Activated CD8-positive, alpha-beta memory T cell treated with anti-CD3 and anti-CD28 coated beads for 24 hours (primary cell): ENCODE measurements around the gene SDC3.

ENCODE experiments used
- DNase-seq: peaks from one replicate; pipeline ENCODE4 v3.0.0-alpha.2; 2020

The SDC3 gene

GRCh38 chr1:30845904-30846290 is 62.7 kb downstream of the SDC3 start:
- DNase-seq: no peak

DNA sequence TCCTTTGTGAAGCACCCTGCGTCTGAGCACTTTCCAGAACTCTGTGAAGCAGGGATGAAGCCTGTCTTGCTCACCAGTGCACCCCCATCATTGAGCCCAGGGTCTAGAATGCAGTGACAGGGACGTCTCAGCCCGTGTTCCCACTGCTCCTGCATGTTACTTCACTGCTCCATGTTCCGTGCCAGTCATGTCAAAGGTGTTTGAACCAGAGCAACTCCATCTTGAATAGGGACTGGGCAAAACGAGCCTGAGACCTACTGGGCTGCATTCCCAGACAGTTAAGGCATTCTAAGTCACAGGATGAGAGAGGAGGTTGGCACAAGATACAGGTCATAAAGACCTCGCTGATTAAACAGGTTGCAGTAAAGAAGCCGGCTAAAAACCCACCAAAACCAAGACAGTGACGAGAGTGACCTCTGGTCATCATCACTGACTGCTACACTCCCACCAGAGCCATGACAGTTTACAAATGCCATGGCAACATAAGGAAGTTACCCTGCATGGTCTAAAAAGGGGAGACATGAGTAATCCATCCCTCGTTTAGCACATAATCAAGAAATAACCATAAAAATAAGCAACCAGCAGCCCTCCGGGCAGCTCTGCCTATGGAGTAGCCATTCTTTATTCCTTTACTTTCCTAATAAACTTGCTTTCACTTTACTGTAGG is 63.2 kb downstream of the SDC3 start:
- no peak for DNase-seq

GRCh38 chr1:30844631-30845030 is 63.9 kb downstream of the SDC3 start:
- DNase-seq: no peak

DNA sequence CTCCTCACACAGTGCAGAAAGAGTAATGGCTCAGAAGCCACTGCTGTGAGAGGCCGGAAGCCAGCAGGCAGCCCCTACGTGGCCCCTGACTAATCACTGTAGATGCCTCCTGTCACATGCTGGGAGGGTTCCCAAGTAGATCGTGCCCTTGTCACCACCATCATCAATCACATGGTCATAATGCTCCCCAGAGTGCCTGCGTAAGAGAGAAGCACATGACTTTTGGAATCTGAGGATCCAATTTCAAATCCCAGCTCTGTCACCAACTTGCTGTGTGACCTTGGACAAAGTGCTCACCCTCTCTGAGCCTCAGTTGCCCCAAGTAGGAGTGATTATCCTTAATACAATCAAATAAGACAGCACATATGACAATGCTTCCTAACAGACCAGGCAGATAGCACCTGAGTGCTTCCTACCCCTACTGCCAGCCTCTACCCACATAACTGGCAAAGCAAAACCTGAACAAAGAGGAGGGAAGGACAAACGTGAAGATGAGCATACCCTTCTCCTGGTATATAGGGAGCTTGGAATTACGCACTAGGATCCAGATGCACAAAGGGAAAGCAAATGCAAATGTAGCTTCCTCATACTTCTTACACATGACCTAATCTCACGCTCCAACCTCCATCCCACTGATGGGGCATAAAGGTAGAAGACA is 65.7 kb downstream of the SDC3 start:
- DNase-seq: no peak

DNA sequence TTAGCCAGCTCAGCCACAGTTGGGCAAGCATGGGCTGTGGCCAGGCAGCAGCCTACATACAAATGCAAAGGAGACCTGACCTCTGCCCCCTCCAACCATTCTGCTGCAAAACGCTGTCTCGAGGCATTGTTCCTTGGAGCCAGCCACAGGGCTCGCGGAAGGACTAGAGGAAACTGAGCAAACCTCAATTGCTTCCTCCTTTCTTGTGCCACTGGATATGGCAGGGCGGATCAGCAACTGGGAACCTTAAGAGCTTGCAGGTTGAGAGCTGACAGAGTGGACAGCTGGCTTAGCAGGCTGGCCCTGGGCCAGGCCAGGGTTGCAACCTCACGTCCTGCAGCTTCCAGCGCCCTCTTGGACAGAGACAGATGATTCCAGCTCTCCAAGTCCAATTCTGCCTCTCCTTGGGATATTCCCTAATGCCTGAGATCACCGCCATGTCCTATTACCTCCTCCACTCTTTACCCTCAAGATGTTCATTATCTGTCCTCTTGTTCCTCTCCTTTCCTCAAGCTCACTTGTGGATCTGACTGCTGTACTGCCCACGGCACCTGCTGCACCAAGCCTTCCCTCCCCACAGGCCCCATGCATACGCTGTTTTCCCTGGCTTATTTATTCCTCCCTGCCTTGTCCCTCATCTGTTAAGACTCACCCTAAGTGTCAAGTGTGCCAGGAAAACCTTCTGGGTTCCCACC is 67.5 kb downstream of the SDC3 start:
- no peak for DNase-seq

DNA sequence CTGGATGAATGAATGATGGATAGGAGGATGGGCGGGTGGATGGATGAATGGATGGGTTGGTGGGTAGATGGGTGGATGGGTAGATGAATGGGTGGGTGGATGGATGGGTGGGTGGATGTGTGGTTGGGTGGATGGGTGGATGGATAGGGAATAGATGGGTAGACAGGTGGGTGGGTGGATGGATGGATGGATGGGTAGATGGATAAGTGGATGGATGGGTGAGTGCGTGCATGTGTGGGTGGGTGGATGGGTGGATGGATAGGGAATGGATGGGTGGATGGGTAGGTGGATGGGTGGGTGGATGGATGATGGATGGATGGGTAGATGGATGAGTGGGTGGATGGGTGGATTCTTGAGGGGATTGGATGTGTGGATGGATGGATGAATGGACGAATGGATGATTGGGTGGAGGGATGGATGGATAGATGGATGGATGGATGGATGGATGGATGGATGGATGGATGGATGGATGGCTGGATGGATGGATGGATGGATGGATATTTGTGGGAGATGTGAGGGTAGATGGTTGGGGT is 68.7 kb downstream of the SDC3 start:
- DNase-seq: no peak

DNA sequence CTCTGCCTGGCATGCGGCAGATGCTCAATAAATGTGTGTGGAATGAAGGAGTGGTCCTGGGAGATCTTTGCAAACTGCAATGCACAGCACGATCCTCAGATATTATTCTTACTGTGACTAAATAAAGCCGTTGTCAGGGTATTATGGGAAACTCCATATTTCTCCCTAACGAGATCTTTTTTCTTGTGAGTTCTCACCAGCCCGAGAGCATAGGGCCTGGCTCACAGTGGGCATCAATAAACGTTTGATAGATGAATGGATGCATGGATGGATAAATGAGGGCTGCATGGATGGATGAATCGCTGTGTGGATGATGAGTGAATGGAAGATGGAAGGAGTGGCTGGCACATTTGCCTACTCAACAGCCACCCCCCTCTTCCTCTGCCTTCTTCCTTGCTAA is 69.6 kb downstream of the SDC3 start:
- no peak for DNase-seq

GRCh38 chr1:30837653-30838052 is 70.9 kb downstream of the SDC3 start:
- no peak for DNase-seq

DNA sequence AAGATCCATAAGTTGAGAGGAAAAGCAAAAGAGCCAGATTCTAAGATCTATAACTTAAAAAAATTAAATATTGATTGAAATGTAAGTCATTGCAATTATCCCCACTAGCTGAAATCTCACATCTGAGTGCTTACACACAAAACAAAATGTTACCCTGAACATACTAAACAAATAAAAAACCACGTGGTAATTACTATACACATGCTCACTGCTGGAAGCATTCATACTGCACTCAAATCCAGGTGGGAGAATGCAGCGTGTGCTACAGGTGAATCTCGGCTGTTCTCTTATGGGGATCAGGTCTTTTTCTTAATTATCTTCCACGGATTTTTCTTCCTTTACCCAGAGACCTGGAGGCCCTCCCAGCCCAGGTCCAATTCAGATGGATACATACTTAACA is 74.3 kb downstream of the SDC3 start:
- DNase-seq: no peak

- DNase-seq: no peak
Observed at GRCh38 chr1:30830537-30830936, 78.0 kb downstream of the SDC3 start.

DNA sequence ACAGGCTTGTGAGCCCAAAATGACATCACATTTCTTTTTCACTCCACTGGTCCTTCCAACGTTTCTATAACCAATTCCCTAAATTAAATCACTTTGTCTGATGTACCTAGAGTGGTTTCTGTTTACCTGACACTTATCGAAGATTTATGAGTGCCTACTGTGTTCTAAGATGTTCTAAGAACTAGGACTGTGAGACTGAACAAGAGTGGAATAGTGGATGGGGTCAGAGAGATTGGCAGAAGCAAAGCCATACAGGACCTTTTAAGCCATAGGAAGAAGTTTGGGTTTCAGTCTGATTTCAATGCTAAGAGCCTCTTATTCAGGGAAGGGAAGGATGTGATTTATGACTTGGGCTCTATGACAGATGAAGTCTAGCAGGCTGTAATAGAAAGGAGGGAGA is 78.7 kb downstream of the SDC3 start:
- DNase-seq: no peak

DNA sequence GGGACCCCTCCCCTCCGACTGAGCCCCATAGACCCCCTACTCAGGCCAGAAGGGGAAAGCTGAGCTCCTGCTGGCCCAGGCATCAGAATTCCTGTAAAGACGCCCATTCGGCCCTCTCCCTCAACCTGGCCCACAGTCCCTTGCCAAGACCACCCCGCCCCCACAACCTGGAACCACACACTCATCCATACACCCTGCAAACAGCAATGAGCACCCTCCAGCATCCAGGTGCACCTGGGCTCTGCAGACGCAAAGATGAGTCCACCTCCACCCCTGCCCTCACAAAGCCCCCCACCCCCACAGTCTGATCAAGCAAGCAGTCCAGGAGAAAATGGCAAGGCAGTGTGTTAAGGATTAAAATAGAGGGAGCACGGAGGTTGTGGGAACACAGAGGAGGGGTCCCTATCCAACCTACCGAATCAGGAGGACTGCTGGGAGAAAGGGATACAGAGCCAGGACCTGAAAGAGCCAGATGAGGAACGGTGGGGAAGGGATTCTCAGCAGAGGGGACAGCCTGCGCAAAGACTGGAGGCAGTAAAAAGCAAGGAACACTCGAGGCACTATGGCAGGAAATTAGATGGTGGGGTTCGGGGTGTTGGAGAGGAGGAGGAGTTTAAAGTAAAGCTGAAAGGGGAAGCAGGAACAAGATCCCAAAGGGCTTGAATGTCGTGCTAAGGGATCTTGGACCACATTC is 83.7 kb downstream of the SDC3 start:
- no peak for DNase-seq

DNA sequence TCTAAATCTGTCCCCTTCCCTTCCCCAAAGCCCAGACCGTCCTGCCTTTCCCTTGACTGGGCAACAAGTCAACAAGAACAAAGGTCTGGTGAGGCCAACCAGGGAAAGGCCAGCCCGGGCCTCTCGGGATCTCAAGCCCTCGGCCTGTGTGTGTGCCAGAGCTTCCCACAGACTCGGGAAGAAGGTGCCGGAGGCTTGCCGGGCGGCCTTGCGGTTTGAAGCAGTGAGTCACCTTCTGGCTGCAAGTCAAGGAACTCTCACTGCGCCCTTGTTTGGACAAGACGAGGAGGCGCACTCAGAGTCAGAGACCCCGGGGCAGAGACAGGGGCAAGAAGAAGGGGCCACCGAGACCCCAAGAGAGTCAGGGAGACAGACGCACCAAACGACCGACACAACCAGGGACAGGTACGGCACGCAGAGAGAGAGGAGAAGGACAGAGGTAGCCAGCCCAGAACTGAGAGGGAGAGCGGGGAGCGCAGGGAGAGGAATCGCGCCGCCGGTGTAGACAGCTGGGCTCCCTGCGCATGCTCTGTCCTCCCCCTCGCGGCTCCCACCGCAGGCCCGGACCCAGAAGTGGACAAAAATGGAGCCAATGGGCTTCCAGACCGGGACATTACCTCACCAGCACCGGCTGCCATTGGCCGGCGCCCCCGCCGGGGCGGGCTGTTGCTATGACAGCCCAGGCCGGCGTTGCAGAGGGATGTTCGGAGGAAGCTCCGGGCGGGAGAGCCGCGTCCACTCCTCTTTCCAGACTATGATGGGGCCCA is 84.4 kb downstream of the SDC3 start:
- peak; percentile 76 for DNase-seq

- no peak for DNase-seq
Observed at GRCh38 chr1:30823627-30823968, 85.0 kb downstream of the SDC3 start.

GRCh38 chr1:30822966-30823581 is 85.5 kb downstream of the SDC3 start:
- DNase-seq: no peak

- DNase-seq: no peak
Observed at GRCh38 chr1:30822006-30822405, 86.6 kb downstream of the SDC3 start.

- DNase-seq: no peak
Observed at GRCh38 chr1:30820299-30820698, 88.3 kb downstream of the SDC3 start.
